Measurements from ENCODE around the gene TRPV6.

Gene TRPV6

DNA sequence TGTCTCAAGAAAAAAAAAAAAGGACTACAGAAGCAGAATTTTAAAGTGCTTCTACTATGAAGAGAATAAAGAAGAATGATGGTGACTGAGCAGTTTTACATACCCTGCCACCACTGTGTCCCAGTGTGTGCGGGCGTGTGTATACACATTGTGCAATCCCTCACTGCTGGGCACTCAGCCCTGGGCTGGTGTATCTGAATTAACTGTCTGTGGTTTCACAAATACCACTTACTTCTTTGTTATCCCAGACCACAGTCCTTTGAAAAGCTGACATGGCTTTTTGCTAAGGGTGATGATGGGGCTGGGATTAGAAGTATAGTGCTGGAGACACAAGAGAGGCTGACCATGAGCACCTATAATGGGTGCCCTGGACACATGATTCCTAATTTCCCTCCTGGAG is 21.1 kb upstream of the TRPV6 start:
- DNase-seq: no peak

DNA sequence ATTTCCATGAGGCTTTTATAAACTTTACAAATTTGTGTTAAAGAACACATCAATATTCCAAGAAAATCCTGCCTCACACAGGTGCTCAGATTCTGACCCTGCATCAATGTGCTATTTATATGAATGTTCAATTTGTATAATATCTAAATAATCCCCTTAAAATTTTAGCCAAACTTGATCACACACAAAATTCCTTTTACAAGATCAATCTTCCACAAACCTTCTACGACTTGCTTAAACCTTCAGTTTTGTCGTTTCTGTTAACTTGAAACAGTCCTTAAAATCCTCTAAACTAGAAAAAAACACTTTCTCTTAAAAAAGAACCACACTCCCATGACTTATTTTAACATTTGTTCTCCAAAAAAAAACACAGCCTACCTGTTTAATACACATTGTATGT is 20.2 kb upstream of the TRPV6 start:
- DNase-seq: no peak

DNA sequence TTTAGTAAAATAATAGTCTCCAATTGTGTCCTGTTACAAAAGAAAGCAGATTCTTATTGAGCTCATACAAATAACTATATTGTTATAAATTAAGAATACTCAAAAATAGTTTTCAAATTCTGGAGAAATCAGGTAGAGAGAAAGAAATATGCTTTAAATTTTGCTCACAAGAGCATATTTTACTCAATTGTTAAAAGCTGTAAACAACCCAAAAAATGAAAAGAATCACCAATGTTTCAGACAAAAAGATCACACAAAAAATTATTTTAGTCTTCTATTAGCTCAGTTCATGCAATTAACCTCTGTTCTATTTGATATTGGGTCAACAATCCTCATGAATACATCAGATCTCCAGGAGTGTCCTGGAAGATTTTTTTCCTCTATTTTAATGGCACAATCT is 18.6 kb upstream of the TRPV6 start:
- DNase-seq: no peak

DNA sequence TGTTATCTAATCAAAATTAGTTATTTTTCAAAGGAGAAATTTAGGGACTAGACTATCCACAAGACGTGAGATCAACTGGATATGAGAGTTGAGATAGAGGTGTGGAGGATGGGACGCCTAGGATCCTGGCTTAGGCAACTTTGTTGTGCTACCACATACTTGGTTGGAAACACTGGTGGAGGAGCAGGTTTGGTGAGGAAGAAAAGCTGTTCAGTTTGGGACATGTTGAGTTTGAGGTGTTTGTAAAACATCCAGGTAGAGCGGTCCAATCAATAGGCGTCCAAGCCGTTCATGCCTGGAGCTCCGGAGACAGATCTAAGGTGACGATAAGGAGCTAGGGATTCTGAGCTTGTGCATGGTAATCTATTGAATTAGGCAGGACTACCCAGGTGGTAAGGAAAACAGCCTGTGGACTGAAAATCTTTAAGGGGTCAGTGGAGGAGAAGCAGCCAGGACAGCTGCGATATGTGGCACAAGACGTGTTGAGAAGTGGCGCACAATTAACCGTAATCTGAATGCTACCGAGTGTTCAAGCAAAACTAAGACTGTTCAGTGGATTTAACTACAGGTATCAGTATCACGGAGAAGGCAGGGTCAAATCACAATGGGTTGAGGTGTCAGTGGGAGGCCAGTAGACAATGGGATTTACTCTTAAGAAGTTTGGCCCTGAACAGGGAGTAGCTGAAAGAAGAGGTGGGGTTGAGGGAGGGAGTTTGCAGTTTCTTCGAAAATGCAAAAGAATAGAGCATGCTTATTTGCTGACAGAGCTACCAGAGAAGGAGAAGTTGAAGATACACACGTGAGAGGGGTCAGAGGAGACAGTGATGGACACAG is 16.1 kb upstream of the TRPV6 start:
- DNase-seq: no peak

DNA sequence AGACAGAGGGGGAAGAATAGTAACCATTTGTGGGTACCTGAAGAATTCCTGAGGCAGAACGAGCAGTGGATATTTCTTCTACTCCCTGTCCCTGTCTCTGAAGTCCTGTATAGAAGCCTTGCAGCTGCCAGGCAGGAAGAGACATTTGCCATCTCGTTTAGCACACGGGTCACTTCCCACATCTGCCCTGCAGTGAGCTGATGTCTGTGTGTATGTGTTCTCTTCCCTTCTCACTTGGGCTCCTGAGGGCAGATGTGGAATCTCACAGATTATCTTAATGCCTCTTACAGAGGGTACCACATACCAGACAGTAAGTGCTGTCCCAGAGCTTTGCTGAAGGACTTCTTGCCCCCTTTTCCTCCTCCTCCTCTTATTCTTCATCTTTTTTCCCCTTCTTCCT is 14.1 kb upstream of the TRPV6 start:
- DNase-seq: no peak

DNA sequence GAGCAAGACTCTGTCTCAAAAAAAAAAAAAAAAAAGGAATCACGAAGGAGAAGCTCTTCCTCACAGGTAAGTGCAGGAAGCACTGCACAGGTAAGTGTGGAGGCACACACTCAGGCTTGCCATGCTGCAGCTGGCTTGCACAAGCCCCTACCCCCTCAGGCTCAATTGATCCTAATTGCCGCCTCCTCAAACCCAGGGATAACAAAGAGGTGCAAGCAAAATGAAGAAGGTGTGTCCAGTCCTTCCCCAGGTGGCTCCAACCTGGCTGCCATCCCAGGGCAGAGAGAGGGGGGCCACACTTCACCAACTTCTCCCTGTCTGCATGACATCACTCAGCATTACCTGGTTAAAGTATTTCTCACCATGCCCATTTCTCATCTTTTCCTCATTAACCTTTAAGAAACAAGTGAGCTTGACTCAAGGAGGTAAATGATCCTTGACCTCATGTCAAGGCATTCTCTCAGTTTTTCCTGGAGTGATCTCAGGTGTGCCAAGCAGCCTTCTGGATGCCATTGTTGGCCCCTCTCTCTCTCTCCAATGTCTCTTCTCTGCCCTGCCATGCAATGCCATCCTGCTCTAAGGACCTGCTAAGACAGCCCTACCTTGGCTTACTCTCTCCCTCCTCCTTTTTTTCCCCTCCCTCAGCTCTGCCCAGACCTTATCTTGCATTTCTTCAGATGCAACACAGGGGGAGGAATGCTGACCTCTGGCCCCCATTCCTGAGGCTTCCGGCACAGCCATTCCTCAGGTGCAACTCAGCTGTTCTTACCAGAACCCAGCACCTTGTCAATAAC is 13.0 kb upstream of the TRPV6 start:
- DNase-seq: no peak

DNA sequence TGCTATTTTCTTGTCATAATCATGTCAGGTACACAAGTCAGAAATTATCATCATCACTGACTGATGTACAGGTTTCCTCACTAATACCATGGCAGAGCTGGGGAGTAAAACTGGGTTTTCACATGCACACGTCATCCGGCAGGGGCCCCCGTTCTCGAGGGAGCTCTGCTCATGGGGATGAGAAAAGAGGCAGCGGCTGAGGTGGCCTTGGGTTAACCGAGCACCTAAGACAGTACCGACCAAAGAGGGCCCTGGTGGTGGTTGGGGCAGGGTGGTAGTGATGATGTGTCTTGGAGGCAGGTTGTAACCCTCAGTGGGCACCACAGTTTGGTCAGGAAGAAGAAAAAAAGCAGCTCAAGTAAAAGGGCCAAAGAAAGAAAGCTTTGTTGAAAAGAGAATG is 12.1 kb upstream of the TRPV6 start:
- no peak for DNase-seq

DNA sequence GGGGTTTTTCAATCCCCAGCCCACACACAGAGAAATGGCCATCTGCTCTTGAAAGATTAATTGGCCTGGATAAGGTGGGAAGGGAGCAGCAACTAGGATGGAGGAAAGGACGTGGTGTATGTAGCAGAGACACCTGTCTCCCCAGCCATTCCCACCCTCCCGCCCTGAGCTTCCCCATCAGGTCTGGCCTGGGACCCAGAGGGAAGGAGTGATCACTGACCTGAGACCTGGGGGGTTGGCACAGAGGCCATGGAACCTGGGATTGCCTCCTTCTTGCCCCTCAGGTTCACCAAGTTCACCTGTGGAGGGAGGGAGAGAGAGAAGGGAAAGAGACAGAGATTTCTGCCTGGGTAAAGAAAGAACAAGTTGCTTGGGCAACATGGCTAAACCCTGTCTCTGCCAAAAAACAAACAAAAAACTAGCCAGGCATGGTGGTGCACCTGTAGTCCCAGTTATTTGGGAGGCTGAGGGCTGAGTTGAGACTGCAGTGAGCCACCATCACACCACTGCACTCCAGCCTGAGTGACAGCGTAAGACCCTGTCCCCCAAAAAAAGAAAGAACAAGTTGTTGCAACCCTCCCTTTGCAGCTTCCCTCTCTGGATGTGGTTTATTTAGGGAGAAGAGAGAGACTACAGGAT is 11.3 kb upstream of the TRPV6 start:
- DNase-seq: no peak

DNA sequence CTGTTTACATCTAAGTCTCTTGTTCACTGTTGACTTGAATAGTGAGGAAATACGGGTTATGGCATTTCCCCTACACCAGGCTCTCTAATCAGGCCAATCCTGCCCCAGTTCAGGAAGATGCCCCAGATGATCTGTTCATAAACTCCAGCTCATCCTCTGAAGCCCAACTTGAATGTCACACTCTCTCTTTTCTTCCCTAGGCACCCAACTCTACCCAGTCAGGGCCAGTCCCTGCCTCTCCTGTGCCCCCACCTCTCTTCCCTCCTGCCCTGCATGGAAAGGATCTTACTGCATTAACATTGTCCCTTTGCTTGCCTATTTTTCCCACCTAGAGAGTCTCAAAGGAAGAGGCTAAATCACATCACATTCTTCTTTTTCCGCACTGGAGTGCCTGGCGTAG is 10.6 kb upstream of the TRPV6 start:
- no peak for DNase-seq

DNA sequence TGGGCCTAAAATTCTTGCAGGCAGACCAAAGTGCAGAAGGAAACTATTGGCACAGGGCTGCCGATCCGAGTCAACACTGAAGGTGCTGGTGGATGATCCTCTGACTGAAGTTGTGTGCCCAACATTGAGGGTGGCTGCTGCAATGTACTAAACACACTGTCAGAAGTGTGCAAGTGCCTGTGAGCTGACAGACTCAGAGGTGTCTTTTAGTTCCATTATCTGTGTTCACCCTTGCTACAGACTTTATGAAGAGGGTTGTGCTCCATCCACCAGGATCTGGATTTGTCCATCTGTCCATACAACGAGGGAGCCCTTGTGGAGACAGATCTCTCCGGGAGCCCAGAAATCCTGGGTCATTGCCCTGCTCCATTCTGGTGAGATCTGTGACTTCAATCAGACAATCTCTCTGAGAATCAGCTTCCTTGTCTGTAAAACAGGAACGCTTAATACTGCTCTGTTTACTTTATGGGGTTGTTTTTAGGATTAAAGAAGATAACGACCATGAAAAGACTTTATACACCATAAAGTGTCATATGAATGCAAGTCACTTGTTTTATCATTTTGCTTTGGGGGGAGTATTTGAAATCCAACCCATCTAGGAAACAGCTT is 9.5 kb upstream of the TRPV6 start:
- no peak for DNase-seq

DNA sequence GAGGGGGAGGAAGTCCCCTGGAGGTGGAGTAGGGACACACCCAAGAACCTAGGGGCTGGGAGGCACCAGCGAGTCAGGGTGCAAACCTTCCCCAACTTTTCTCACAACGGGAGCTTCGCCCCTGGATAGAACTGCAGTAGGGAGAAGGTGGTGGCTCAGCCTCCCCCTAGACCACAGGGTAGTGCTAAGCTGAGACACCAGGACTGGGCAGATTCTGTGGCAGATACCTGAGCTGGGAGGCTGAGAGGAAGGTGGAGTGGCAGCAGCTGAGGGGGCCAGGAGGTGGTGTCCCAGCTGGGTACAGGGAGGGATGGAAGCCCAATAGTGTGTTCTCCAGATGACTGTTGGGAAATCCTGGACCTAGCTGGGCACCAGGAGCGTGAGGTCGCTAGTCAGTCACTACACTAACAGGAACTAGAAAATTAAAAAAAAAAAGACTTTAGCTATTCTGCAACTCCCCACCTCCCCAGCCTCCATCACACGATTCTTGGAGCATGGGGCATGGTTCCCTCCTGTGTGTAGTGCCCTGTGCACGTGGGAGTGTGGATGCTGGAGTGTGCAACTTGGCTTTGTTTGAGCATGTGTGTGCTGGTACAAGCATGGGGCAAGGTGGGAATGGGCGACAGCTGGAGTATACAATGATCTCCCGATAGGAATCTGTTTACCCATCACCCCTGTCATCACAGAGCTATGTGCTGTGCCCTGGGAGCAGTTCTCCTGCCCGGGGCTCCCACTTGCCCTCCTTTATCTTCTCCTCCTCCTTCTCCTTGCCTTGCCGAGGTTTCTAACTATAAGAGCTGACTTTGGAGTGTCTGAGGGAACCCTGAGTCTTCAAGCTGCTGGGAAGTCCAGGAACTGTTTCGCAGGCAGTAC is 8.8 kb upstream of the TRPV6 start:
- DNase-seq: no peak

DNA sequence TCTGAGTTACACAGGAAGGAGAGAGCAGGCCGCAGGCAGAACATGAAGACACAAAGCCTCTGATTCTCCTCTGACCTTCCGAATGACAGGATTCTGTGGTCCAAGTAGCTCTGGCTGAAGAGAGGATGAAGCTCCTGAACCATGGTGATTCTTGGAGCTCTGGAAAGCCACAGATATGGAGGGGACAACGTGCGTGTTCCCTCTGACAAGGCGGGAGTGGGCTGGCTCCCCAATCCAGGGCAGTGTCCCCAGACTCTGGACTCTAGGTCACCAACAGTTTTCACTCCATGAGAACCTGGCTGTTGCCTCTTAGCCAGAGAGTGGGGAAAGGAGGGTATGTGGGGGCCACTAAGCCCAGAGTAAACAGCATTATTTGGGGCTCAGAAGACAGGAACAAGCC is 7.4 kb upstream of the TRPV6 start:
- no peak for DNase-seq

DNA sequence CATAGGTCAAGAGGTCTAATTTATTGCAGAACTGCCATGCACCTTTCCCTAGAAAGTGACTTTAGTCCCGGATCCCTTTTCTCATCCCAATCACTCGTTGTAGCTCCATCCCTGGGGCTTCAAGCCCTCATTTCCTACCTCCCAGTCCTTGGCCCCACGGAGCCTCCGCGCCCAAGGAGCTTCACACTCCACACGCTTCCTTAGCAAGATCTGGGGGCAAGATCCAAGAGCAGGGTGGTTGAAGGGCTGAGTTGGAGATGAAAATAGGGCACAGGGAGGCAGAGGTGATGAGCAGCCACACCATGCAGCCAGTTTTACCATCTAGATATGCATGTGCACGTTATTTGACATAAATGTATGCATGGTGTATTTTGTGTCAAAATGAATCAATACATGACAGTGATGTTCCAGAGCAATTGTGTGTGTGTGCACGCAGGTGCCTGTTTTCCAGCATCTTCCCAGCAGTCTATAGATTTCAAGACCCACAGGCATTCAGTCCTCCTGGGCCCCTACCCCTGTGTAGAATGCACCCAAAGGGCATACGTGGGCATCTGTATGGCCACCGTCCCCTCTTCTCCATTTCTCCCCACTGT is 6.0 kb upstream of the TRPV6 start:
- no peak for DNase-seq

DNA sequence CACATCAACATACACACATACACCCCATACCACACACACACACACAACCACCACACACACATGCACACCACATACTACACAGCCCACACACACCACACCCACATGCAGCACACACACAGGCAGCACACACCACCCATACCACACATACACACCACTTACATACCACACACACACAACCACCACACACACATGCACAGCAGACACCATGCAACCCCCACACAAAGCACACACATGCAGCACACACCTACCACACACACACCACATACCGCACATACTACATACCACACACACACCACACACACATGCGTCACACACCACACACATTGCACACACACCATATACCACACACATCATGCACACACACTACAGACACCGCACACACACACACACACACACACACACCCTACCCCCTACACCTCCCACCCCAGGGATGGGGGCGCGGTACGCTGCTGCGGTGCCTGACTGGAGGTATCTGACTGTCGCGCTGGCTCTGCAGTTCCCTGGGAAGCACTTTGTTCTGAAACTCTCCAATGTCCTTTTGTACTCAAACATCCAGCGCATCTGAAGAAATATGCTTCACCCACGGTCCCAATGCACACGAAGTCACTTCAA is 5.4 kb upstream of the TRPV6 start:
- DNase-seq: no peak

DNA sequence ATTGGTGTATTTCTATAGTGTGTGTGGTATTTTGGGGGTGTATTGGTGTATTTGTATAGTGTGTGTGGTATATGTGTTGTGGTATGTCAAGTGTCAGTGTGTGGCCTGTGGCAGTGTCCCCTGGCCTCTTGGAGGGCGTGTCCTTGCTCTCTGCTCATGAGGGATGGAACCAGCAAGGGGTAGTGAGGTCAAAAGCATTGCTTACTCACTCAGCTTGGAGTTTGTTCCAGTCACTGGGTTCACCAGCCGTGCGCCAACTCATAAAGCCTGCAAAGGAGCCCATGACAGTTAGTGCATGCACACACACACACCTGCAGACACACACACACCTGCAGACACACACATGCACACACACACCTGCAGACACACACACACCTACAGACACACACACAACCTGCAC is 4.3 kb upstream of the TRPV6 start:
- DNase-seq: no peak

DNA sequence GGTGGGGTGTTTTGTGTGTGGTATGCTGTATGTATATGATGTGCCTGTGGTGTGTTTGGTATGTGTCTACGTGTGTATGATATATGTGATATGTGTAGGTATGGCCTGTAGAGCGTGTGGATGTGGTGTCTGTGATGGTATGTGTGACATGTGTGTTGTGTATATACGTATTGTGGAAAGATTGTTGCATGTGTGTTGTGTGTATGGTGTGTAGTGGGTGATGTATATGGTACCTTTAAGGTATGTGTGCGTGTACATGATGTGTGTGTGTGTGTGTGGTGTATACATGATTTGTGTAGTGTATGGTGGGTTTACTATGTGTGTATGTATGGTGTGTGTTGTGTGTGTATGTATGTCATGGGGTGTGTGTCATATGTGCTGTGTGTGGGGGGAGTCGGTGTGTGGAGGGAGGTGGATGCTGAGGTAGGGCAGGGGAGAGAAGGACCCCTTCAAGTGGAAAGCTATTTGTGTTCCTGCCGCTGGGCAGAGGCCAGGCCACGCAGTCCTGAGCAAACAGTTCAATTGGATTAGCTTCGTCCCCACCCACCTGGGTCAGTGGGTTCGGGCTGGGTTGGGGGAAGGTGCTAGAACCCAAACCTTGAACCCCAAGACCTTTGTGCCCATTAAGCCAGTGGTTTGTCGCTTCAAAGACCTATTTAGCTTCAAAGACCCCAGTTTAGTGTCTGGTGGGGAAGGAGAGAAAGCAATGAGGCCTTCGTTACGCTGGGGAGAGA is 1.9 kb upstream of the TRPV6 start:
- DNase-seq: no peak

DNA sequence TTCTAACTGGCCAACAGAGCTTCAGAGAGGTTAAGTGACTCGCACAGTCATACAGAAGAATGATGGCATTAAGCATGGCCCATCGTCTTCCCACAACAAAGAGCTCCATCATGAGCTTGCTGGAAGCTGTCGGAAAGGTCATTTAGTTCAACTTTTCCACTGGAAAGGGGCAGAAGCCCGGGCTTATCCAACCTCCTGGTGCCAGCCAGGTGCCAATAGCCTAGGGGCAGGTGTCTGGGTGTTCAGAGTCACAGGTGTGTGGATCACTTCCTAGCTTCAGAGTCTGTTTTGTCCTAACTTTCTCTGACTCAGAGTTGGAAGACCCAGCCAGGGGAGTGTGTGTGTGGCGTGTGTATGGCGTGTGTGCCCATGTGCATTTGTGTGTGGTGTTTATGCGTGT is 1.3 kb upstream of the TRPV6 start:
- no peak for DNase-seq

DNA sequence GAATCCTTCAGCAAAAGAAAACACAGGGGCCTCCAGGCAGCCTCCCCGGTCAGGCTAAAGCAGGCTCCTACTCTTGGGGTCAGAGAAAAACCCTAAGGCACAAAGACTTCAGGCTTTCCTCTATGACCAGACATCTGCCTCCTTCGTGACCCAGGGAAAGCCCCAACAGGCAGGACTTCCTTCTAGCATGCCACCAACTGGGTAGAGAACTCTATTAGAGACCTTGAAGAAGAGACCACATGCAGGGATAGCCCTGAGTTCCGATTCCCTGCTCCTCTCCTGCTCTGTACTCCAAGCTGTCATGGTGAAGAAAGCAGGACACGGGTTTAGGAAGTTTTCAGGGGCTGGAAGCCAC is 1.3 kb downstream of the TRPV6 start:
- DNase-seq: no peak

DNA sequence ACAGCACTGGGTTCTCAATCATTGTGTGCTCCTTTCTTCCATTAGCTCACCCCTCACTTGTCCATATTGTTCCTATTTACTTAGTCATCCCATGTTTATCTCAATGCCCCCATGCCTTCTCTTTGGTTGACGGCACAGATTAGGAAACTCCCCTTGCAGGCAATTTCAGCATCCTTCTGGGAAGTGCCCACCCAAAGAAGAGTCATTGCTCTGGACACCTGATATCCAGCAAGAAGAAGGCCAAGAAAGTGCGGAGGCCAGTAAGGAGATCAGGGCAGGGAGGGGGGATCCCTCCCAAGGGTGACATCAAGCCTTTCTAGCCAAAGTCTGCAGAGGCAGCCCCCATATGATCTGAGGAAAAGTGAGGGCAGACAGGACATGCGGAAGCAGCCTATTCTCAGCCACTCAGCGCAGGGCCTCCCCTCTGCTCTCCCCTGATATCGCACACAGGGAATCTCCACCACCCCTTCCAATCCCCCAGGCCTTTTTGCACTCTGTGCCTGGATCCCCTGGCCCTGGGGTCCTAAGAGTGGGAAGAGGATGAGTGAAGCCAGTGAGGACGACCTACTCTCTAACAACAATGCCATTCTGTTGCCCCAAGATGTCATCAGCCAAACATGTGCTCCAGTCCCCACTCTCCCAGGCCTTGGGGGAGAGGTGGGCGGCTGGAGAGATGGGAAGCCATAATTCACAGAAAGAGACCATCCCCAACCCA is 1.8 kb downstream of the TRPV6 start:
- no peak for DNase-seq

DNA sequence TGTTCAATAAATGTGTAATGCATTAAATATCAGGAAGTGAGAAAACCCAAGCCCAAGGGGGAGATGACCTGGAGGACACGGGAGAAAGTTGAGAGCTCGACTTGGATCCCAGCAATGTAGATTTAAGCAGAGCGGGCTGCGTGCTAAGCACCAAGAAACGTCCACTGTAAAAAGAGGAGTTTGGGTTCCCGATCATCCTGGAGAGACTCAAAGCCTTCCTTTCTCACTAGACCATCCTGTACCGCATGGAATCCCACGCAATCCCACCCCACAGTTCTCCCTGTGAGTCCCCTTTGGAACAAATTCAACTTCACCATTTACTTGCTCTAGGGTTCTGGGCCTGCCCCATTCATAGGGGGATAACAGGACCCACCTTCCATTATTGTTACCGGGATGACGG is 2.4 kb downstream of the TRPV6 start:
- DNase-seq: no peak

DNA sequence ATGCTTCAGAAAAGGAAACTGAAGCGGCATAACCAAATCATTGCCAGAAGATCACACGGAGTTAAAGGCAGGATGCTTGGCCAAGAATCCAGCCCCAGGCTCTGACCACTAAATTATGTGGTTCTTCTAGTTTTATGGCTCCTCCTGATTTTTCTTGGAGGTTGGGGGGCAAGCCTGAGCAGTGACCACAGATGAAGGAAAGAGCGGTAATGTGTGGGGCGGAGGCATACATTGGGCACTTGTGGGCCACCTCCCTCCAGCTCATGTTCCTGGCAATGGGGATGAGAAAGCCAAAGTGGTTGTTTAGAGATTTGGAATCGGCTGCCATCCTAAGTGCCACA is 3.2 kb downstream of the TRPV6 start:
- DNase-seq: no peak

Data from hematopoietic multipotent progenitor cell treated with erythropoietin and hydrocortisone succinate and interleukin-3 and kit ligand, for 8 days (in vitro differentiated cells).